Measurements from ENCODE around the gene FAH. TPM values are rescaled to one million over a fixed set of nuclear protein-coding genes. Genes with fewer than 3 reads are reported as not detected.

FAH gene
- total and polyA plus RNA-seq, 2 donors from 2014 or later, result 34.7 to 121 TPM

DNA sequence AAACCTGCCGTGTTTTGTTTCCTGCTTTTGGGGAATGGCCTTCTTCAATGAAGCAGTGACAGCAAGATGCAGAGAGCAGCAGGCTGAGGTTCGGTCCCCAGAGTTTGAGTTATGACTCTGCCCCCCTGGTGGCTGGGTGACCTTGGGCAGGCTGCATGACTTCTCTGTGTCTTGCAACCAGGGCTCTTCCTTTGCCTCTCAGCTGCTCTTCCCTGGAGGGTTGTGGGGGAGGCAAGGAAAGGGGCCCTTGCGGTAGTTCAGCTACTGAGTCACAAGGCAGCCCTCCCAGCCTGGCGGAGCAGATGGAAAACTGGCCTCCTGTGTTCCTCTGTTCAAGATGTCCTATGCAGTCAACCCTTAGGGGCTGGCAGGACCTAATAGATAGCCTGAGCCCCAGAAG, 82.1 kb downstream of the FAH start:
- Histone ChIP-seq H3K36me3 (ENCODE audit: control insufficient read depth in 2 of 3, insufficient read depth in 3 of 3, low read length in 3 of 3) (no peaks in the 10 kb centered on the region), H3K27ac (ENCODE audit: low read depth in 2 of 2, low read length in 2 of 2) (no peak overlapping the region), H3K4me1 (ENCODE audit: control insufficient read depth in 2 of 3, insufficient read depth in 2 of 3, low read depth in 1 of 3, low read length in 3 of 3) (no peaks in the 10 kb centered on the region), H3K9me3 (ENCODE audit: control insufficient read depth in 2 of 3, insufficient read depth in 1 of 3, low read length in 3 of 3) (no peaks in the 10 kb centered on the region), H3K27me3 (ENCODE audit: control insufficient read depth, insufficient read depth, low read length) (no peaks in the 10 kb centered on the region), H3K9ac (ENCODE audit: low read length in 3 of 3) (no peak overlapping the region), H3K4me3 (ENCODE audit: low read length in 3 of 3) (no peak overlapping the region)
- DNase-seq (no peak), FAIRE-seq (no peak)
- intact Hi-C loops (cut with DNase I), result no loop called here
- TF ChIP-seq, protein P1, sequence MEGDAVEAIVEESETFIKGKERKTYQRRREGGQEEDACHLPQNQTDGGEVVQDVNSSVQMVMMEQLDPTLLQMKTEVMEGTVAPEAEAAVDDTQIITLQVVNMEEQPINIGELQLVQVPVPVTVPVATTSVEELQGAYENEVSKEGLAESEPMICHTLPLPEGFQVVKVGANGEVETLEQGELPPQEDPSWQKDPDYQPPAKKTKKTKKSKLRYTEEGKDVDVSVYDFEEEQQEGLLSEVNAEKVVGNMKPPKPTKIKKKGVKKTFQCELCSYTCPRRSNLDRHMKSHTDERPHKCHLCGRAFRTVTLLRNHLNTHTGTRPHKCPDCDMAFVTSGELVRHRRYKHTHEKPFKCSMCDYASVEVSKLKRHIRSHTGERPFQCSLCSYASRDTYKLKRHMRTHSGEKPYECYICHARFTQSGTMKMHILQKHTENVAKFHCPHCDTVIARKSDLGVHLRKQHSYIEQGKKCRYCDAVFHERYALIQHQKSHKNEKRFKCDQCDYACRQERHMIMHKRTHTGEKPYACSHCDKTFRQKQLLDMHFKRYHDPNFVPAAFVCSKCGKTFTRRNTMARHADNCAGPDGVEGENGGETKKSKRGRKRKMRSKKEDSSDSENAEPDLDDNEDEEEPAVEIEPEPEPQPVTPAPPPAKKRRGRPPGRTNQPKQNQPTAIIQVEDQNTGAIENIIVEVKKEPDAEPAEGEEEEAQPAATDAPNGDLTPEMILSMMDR (IDR thresholded peaks at IDR 0.05; ENCODE audit: borderline replicate concordance, extremely low read depth, insufficient read depth), result peak; percentile 27

Other genes with a start within 250 kb of the FAH start
- gene BCL2A1, start 181.8 kb upstream of the FAH start, total RNA-seq, result 2.4 TPM
- 0.67 TPM for gene BCL2A1, start 181.8 kb upstream of the FAH start, polyA plus RNA-seq (ENCODE audit: insufficient read depth, low read depth, low replicate concordance)
- 72.3 TPM for gene ZFAND6, start 93.3 kb upstream of the FAH start, total RNA-seq
- 85.7 TPM for gene ZFAND6, start 93.3 kb upstream of the FAH start, polyA plus RNA-seq (ENCODE audit: insufficient read depth, low read depth, low replicate concordance)
- gene CTXND1, start 99.2 kb downstream of the FAH start, total RNA-seq, result 2.8 TPM
- 2.2 TPM for gene CTXND1, start 99.2 kb downstream of the FAH start, polyA plus RNA-seq (ENCODE audit: insufficient read depth, low read depth, low replicate concordance)

Measured in kidney (tissue), 14 donors.